Brain pericyte (primary cell): ENCODE data around the gene ASIC4.

Experiments used
- DNase-seq: peaks from one replicate; pipeline ENCODE4 v3.0.0-alpha.2; 2012; ENCODE audit warnings: low read depth, low spot score

The ASIC4 gene

GRCh38 chr2:219514836-219515235 lies 554 bp downstream of the ASIC4 start:
- no peak for DNase-seq

- no peak for DNase-seq
These were observed 1.8 kb downstream of the ASIC4 start for GRCh38 chr2:219515874-219516629.

GRCh38 chr2:219516888-219517287 lies 2.6 kb downstream of the ASIC4 start:
- no peak for DNase-seq

GRCh38 chr2:219517954-219518778 lies 3.9 kb downstream of the ASIC4 start:
- DNase-seq, result no peak

GRCh38 chr2:219519526-219519916 lies 5.2 kb downstream of the ASIC4 start:
- DNase-seq, result no peak

- no peak for DNase-seq
These were observed 5.8 kb downstream of the ASIC4 start for GRCh38 chr2:219520079-219520478.

GRCh38 chr2:219521066-219521880 lies 7.0 kb downstream of the ASIC4 start:
- no peak for DNase-seq

- no peak for DNase-seq
These were observed 8.1 kb downstream of the ASIC4 start for GRCh38 chr2:219522111-219523030.

GRCh38 chr2:219523031-219523671 lies 8.9 kb downstream of the ASIC4 start:
- DNase-seq, result no peak

GRCh38 chr2:219524817-219525216 lies 10.5 kb downstream of the ASIC4 start:
- no peak for DNase-seq

- no peak for DNase-seq
These were observed 11.4 kb downstream of the ASIC4 start for GRCh38 chr2:219525533-219526232.

- no peak for DNase-seq
These were observed 12.2 kb downstream of the ASIC4 start for GRCh38 chr2:219526320-219527075.

GRCh38 chr2:219527076-219527394 lies 12.8 kb downstream of the ASIC4 start:
- no peak for DNase-seq

GRCh38 chr2:219527472-219527871 lies 13.2 kb downstream of the ASIC4 start:
- no peak for DNase-seq

GRCh38 chr2:219530048-219530963 lies 16.0 kb downstream of the ASIC4 start:
- peak; percentile 48 for DNase-seq

- DNase-seq, result no peak
These were observed 17.5 kb downstream of the ASIC4 start for GRCh38 chr2:219531639-219532377.

- DNase-seq, result no peak
These were observed 18.0 kb downstream of the ASIC4 start for GRCh38 chr2:219532378-219532649.
